DMS53 (cell line): ENCODE measurements around the gene NTM.
"Not testable (repeated sequence)": the region's sequence is repeated elsewhere in the genome, so short reads cannot be mapped to it uniquely, and the experiment has no call there.

Experiments used
- DNase-seq: peaks from one replicate; lab custom pipeline; 2025; lab: John Stamatoyannopoulos, UW

Gene NTM

GRCh38 chr11:131370090-131370751 is at the start of gene NTM:
Gene NTM, plus strand, starts transcription at chr11:131370615.
- no peak for DNase-seq

- no peak for DNase-seq
These were observed 45.4 kb upstream of the NTM start for GRCh38 chr11:131324921-131325570.

GRCh38 chr11:131326829-131327228 is 43.6 kb upstream of the NTM start:
- DNase-seq = no peak

GRCh38 chr11:131327421-131327820 is 43.0 kb upstream of the NTM start:
- DNase-seq = no peak

- DNase-seq = no peak
These were observed 41.6 kb upstream of the NTM start for GRCh38 chr11:131328843-131329242.

GRCh38 chr11:131331010-131331409 is 39.4 kb upstream of the NTM start:
- DNase-seq = no peak

- DNase-seq = no peak
These were observed 38.9 kb upstream of the NTM start for GRCh38 chr11:131331546-131331945.

GRCh38 chr11:131334601-131335000 is 35.8 kb upstream of the NTM start:
- DNase-seq = no peak

- DNase-seq = not testable (repeated sequence)
These were observed 28.5 kb upstream of the NTM start for GRCh38 chr11:131341900-131342299.

GRCh38 chr11:131342442-131342841 is 28.0 kb upstream of the NTM start:
- DNase-seq = not testable (repeated sequence)

GRCh38 chr11:131345406-131345805 is 25.0 kb upstream of the NTM start:
- DNase-seq = no peak

- no peak for DNase-seq
These were observed 20.9 kb upstream of the NTM start for GRCh38 chr11:131349368-131350086.

GRCh38 chr11:131350872-131351271 is 19.5 kb upstream of the NTM start:
- DNase-seq = no peak

- DNase-seq = no peak
These were observed 18.6 kb upstream of the NTM start for GRCh38 chr11:131351848-131352247.

- DNase-seq = no peak
These were observed 16.6 kb upstream of the NTM start for GRCh38 chr11:131353766-131354165.

- DNase-seq = no peak
These were observed 16.1 kb upstream of the NTM start for GRCh38 chr11:131354251-131354701.

GRCh38 chr11:131356206-131356605 is 14.2 kb upstream of the NTM start:
- DNase-seq = no peak

- no peak for DNase-seq
These were observed 5.0 kb upstream of the NTM start for GRCh38 chr11:131365329-131365930.

GRCh38 chr11:131370901-131371790 is 731 bp downstream of the NTM start:
- DNase-seq = no peak

GRCh38 chr11:131371791-131372104 is 1.3 kb downstream of the NTM start:
- no peak for DNase-seq

- DNase-seq = no peak
These were observed 2.0 kb downstream of the NTM start for GRCh38 chr11:131372234-131372962.
